Endometrial microvascular endothelial cells (primary cell): ENCODE data around the gene NDUFS7. TPM values are rescaled to one million over a fixed set of nuclear protein-coding genes. Genes with fewer than 3 reads are reported as not detected.
"Not testable (repeated sequence)": the region's sequence is repeated elsewhere in the genome, so short reads cannot be mapped to it uniquely, and the experiment has no call there.

Experiments
- in situ Hi-C: cut with HindIII; loops from 2 replicates; pipeline ENCODE4 v1.10.0; 2017; ENCODE audit warnings: low sequenced_read_pairs, low pct_unique_long_range_greater_than_20kb; ENCODE audit errors: inconsistent ontology term
- total RNA-seq: library from RNA; depleted of rRNA; stranded (reverse); fragments of >200 nt; gene quantifications from one replicate; pipeline ENCODE4 v1.2.3, GENCODE V29; 2015; ENCODE audit errors: inconsistent ontology term

Gene NDUFS7
- total RNA-seq, 1 donor from 2014 or later: 113 TPM

- in situ Hi-C loops: no loop called here
These were observed 54.6 kb downstream of the NDUFS7 start, which contains the start of gene RPS15 for GRCh38 chr19:1438035-1438932. Gene RPS15, plus strand, starts transcription at chr19:1438396. Its CDS starts 30 bp downstream, at chr19:1438426.

GRCh38 chr19:1438933-1439354, 55.2 kb downstream of the NDUFS7 start:
- in situ Hi-C loops: no loop called here

GRCh38 chr19:1439525-1440417, 56.1 kb downstream of the NDUFS7 start:
- in situ Hi-C loops: not testable (repeated sequence)

- in situ Hi-C loops: no loop called here
These were observed 56.7 kb downstream of the NDUFS7 start for GRCh38 chr19:1440418-1440801.

GRCh38 chr19:1441022-1441426, 57.3 kb downstream of the NDUFS7 start:
- in situ Hi-C loops: no loop called here

- in situ Hi-C loops: no loop called here
These were observed 58.2 kb downstream of the NDUFS7 start for GRCh38 chr19:1441677-1442438.

Other genes starting within 250 kb of the NDUFS7 start
- 33.0 TPM for gene SBNO2, start 209.6 kb upstream of the NDUFS7 start, total RNA-seq
- 67.1 TPM for gene STK11, start 178.1 kb upstream of the NDUFS7 start, total RNA-seq
- 0.74 TPM for gene CBARP, start 145.9 kb upstream of the NDUFS7 start, total RNA-seq
- gene ATP5F1D, start 142.2 kb upstream of the NDUFS7 start, total RNA-seq: 75.4 TPM
- 13.8 TPM for gene MIDN, start 135.3 kb upstream of the NDUFS7 start, total RNA-seq
- gene CIRBP, start 114.6 kb upstream of the NDUFS7 start, total RNA-seq: 235 TPM
- 83.3 TPM for gene FAM174C, start 108.4 kb upstream of the NDUFS7 start, total RNA-seq
- gene EFNA2, start 98.0 kb upstream of the NDUFS7 start, total RNA-seq: not detected
- gene GAMT, start 17.6 kb downstream of the NDUFS7 start, total RNA-seq: 5.3 TPM
- gene DAZAP1, start 23.7 kb downstream of the NDUFS7 start, total RNA-seq: 83.8 TPM
- 3,355 TPM for gene RPS15, start 54.5 kb downstream of the NDUFS7 start, total RNA-seq
- not detected for gene APC2, start 66.2 kb downstream of the NDUFS7 start, total RNA-seq
- gene C19orf25, start 95.3 kb downstream of the NDUFS7 start, total RNA-seq: 28.2 TPM
- not detected for gene PCSK4, start 106.4 kb downstream of the NDUFS7 start, total RNA-seq
- 1.9 TPM for gene REEP6, start 107.3 kb downstream of the NDUFS7 start, total RNA-seq
- gene ADAMTSL5, start 129.1 kb downstream of the NDUFS7 start, total RNA-seq: not detected
- not detected for gene PLK5, start 140.2 kb downstream of the NDUFS7 start, total RNA-seq
- 41.4 TPM for gene MEX3D, start 184.4 kb downstream of the NDUFS7 start, total RNA-seq
- 120 TPM for gene MBD3, start 209.0 kb downstream of the NDUFS7 start, total RNA-seq
- gene UQCR11, start 221.6 kb downstream of the NDUFS7 start, total RNA-seq: 46.6 TPM